ENCODE data around the gene CCT3.
"Not testable (repeated sequence)": the region's sequence is repeated elsewhere in the genome, so short reads cannot be mapped to it uniquely, and the experiment has no call there.

The CCT3 gene

DNA sequence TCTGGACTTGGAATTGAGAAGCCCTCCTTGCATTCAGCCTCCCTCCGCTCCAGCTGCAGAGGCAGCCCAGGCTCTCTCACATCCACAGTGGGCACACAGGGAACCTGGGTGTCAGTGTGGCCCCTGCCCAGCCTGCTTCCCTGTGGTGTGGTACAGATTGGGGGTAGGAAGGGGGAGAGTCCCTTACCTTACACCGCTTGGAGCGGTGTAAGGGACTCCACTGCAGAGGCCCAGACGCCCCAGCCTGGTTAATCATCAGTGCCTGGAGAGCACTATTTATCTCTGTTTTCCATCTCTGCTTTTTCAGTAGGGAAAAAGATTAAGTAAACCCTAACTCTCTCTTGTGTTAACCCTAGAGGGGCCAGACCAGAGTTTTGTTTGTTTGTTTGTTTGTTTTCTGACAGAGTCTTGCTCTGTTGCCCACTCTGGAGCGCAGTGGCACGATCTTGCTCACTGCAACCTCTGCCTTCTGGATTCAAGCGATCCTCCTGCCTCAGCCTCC, 30.1 kb upstream of the CCT3 start:
- DNase-seq: no peak

DNA sequence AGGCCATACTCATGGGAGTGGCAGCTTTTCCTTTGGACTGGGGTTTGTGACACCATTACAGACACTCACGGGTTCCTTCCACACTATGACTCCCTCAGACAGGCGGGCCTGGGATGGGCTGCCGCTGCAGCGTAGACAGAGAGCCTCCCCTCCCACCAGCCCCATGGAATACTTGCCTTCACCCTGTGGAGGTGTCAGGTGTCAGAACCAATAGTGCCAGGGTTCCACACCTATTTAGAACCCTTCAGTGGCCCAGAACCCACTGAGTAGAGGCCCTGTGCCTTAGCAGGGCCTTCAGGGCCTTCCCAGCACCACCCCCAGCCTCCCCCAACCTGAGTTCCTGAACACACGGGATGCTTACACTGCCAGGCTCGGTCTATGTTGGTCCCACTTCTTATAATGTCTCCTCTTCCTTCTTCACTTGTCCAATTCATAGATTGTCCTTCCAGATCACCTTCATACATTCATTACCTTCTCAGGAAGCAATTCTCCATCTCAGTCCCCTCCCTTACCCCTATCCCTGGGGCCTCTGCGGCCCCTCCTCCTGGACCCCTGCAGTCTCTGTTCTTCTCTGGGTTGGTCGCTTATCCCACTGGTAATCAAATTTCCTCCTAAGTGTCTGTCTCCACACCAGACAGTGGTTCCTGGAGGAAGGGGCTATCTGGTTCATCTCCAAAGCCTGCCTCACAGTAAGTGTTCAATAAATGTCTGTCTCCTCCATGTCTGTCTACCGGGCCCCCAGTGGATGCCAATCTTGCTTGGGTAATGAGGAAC, 29.5 kb upstream of the CCT3 start:
- no peak for DNase-seq

DNA sequence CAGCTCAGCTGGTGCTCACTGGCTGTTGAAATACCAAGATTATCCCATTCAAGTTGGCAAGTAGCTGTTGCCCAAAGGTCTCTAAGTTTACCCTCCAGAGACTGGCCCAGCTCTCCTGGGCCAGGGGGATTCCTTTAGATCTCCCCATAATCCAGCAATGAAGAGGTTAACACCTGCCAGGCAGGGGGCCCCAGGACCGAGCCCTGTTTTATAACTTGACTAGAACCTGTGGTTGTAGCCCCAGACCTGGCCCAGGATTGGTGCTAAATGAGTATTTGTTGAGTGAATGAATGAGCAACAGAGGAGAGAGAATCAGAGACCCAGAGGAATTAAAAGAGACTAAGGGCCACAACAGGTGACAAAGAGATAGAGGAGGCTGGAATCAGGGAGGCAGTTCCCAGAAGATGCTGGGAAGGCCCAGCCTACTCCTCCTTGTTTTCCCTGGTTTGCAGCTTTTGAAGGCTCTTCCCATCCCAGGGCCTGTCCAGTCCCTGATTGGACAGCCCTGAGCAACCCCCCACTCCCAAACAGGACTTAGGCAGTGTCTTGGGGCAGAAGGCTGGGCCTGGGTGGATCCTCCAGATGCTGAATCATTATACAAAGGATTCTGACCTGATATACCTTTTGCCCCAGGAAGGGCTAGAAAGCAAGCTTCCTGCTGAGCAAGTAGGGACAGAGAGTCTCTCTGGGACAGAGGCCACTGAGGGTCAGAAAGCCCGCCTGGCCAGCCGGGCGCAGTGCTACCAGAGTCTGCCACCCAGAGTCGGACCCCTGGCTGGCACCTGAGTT, 28.5 kb upstream of the CCT3 start:
- DNase-seq: no peak

DNA sequence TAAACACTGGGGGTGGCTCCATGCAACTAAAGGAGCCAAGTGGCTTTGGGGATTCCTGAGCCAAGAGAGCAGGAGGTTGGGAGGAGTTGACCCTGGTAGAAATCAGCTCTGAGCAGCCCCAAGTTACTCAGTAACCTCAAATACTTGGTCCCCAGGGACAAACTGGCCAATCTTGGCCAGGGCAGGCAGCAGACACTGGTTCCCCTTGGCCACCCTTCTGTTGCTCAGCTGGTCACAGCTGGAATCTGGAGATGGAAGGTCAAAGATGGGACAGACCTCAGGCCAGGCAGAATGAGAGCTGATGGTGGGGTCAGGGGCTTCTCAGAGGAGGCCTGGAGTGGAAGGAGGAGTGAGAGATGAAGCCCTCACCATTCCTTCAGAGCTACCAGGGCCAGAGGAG, 27.7 kb upstream of the CCT3 start:
- DNase-seq: no peak

DNA sequence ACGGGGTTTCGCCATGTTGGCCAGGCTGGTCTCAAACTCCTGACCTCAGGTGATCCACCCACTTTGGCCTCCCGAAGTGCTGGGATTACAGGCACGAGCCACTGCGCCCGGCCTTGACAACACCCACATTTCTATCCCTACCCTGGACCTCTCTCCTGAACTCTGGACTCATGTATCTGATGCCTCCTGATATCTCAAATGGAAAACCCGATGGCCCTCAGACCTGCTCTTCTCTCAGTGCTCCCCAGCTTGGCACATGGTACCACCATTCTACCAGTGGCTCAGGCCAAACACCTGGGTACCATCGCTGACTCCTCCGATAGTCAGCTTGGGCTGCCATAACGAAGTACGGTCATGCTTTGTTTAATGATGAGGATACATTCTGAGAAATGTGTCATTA, 22.4 kb upstream of the CCT3 start:
- DNase-seq: no peak

DNA sequence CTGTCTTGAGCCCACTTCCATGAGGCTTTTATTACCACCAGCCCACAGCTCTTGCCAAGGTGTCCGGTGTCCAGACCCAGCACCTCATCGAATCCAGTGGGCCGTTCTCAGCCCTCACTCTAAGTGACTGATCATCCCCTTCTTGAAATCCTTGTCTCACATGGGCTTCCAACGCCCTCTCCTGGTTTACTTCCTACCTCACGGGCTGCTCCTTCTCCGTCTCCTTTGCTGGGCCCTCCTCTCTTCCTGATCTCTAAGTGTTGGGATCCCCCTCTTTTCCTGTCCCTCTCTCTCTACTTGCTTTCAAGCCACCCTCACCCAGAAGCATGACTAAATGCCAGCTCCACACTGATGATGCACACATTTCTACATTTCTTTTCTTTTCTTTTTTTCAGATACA, 21.9 kb upstream of the CCT3 start:
- DNase-seq: no peak

DNA sequence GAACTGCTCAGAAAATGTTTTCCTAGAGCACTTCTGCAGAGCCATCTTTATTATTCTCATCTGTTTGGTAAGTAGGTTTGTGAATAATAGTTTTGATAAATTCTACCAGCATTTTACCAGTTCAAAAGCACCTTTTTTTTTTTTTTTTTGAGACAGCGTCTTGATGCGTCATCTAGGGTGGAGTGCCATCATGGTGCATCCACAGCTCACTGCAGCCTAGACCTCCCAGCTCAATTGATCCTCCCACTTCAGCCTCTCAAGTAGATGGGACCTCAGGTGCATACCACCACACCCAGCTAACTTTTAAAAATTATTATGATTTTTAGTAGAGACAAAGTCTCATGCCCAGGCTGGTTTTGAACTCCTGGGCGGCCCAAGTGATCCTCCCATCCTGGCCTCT, 21.2 kb upstream of the CCT3 start:
- no peak for DNase-seq

DNA sequence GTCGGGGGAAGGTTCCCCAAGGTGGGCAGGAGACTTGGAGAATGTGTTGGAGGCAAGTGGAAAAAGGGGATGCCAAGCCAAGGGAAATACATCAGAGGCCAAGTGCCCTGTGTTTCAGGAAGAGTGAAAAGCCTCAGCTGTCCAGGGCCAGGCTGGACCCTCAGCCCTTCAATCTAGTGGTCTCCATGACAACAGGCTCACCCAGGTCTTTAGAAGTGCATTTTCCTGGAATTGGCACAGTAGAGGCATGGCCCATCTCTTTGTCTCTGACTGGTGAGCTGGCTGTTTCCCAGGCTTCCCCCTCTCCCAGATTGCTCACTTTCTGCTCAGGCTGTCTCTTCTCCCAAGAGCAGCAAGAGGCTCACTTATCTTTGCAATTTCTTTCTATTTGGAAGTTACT, 20.5 kb upstream of the CCT3 start:
- DNase-seq: no peak

DNA sequence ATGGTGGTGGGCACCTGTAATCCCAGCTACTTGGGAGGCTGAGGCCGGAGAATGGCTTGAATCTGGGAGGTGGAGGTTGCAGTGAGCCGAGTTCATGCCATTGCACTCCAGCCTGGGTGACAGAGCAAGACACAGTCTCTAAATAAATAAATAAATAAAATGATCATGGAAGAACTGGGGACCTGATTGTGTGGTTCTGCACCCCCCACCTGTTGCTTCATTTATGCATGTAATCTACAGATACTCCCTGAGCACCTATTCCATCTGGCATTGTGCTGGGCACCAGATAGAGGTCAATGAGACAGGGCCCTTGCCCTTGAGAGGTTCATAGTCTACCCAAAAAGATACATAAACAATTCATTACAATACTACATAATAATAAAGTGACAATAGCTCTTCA, 19.9 kb upstream of the CCT3 start:
- no peak for DNase-seq

DNA sequence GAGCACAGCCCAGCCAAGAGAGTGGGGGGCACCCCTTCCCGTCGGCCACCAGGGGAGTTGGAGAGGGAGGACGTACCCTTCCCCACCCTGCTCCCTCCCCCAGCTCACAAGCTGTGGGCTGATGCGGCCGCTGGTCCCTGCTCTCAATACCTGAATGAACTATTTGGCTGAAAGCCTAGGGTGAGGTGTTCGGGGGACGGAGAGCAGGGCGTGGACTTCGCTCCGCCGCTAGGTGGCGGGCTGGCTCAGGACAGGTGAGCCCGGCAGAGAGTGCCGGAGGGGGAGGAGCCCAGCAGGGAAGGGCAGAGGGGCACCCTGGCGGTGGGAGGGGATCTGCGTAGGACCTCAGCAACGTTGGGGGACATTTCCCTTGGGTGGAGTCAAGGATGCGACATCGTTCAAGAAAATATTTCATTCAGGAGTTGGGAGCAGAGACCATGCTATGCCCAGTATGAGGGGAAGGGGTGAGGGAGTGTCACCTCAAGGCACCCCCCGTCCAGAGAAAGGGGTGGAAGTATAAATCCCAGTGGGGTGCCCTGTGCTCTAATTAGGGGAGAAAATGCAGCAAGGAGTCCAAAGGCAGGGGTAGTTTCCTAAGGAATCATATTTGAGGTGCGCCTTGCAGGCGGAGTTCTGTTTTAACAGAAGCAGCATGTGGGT, 18.9 kb upstream of the CCT3 start:
- peak; percentile 79 for DNase-seq

DNA sequence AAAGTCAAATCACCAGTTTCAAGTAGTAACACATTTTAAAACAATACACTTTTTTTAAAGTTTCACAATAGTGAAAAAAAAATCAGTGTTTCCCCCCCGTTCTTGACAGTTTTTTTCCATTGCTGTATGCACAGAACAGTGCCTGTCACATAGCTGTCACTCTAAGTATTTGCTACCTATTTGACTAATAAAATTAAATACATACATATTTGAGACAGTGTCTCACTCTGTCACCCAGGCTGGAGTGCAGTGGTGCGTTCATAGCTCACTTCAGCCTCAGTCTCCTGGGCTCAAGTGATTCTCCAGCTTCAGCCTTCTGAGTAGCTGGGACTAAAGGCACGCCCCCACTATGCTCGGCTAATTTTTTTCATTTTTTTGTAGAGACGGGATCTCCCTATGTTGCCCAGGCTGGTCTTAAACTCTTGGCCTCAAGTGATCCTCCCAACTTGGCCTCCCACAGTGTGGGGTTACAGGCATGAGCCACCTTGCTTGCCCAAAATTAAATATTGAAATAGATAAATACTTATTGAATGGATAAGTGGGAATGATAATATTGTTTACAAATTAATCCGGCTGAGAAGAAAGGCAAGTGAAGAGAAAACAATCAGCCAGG, 18.3 kb upstream of the CCT3 start:
- DNase-seq: no peak

DNA sequence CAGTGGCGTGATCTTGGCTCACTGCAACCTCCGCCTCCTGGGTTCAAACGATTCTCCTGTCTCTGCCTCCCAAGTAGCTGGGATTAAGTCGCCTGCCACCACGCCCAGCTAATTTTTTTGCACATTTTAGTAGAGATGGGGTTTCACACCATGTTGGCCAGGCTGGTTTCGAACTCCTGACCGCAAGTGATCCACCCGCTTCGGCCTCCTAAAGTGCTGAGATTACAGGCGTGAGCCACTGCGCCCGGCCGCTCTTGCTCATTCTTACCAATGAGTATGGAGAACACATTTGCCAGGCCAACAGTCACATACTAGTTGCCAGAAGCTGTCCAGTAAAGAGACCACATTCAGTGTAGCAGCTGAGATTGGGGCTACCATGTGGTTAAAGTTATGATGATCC, 14.4 kb upstream of the CCT3 start:
- not testable (repeated sequence) for DNase-seq

DNA sequence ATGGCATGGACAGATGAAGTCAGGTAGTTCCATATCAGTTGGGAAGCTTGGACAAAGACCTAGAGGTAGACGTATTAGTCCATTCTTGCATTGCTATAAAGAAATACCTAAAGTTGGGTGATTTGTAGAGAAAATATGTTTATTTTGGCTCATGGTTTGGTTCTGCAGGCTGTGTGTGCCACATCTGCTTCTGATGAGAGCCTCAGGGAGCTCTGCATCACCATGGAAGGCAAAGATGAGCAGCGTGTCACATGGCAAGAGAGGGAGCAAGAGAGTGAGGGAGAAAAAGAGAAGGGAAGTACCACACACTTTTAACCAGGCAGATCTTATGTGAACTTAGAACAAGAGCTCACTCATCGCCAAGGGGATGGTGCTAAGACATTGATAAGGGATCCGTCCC, 9.2 kb upstream of the CCT3 start:
- no peak for DNase-seq

DNA sequence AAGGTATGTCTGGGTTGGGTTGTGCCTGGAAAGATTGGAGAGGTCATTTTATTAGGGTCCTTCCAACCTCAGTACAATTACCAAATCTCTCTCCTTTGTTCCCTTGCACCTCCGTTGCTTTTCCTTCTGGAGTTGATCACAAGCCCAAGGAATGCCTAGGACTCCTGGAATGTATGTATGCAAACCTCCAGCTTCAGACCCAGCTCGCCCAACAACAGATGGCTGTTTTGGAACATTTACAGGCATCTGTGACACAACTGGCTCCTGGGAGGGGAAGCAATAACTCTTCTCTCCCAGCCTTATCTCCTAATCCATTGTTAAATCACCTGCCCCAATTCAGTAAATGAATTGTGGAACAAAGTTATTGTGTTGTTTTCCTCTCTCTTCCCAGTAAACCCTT, 8.5 kb upstream of the CCT3 start:
- no peak for DNase-seq

DNA sequence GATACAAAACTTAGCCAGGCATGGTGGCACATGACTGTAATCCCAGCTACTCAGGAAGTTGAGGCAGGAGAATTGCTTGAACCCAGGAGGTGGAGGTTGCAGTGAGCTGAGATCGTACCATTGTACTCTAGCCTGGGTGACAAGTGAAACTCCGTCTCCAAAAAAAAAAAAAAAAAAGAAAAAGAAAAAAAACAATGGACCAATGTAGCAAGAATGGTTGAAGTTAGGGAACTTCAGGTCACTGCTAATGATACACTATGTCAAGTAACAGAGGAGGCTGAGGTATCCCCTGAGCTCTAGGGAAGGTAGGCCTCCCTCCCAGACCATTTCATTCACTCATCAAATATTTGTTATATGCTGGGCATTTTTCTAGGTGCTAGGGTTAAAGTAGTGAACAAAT, 7.9 kb upstream of the CCT3 start:
- DNase-seq: not testable (repeated sequence)

DNA sequence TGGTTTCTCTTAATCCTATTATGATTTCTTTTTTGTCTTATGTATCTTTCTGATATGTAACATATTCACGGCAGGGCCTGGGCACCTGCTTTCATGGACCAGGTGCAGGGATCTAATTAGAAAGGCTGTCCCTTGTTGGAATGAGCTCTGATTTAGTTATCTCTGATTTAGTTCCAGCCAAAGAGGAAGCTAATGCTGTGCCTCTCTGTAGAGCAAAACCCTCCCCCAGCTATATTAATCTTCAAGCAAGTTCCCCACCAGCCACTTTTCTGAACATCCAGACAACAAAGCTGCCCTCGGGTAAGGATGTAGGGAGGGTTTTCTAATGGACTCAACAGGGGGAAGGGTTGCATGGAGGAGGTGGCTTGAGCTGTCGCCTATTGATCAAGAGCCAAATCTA, 6.3 kb upstream of the CCT3 start:
- DNase-seq: no peak

DNA sequence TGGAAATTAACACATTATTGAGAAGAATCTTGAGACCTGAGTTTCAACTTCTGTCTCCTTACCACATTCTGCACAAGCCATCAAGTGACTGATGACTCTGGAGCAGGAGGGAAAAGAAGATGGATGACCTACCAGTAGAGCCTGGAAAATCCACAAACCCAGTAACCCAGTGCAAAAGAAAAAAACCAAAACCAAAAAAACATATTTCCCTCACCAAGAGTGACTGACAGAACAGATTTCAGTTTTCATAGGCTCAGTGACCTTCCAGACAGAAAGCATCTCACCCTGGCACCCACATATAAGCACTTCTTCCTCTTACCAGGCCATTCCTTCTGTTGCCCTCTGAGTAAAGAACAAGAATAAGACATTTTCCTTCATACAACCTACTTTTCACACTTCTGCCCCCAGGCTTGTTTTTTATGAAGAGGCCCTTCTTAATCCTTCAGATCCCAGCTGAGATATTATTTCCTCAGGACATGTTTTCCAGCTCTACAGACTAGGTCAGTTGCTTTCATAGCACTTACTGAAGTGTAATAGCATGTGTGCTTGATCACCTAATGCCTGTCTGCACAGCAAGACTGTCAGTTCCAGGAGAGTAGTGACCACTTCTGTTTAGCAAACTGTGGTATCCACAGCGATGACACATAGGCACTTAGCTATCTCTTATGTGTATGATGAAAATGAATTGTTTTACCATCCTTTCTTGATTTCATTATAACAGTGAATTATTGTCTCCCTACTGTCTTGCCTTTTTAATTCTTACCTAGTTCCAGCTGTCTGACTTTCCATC, 4.3 kb upstream of the CCT3 start:
- DNase-seq: no peak

DNA sequence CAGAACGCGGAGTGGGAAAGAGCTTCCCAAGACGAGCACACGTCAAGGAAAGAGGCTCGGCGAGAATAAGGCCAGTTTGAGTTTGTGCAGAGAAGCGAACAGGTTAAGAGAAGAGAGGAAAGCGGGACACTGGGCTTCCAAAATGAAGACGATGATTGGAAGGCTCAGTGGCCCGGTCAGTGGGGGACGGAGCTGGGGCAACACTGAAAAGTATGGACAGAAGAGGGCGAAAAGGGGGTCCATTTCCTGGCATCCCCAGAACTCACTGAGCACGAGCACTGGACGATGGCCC, 258 bp downstream of the CCT3 start:
- DNase-seq: no peak

DNA sequence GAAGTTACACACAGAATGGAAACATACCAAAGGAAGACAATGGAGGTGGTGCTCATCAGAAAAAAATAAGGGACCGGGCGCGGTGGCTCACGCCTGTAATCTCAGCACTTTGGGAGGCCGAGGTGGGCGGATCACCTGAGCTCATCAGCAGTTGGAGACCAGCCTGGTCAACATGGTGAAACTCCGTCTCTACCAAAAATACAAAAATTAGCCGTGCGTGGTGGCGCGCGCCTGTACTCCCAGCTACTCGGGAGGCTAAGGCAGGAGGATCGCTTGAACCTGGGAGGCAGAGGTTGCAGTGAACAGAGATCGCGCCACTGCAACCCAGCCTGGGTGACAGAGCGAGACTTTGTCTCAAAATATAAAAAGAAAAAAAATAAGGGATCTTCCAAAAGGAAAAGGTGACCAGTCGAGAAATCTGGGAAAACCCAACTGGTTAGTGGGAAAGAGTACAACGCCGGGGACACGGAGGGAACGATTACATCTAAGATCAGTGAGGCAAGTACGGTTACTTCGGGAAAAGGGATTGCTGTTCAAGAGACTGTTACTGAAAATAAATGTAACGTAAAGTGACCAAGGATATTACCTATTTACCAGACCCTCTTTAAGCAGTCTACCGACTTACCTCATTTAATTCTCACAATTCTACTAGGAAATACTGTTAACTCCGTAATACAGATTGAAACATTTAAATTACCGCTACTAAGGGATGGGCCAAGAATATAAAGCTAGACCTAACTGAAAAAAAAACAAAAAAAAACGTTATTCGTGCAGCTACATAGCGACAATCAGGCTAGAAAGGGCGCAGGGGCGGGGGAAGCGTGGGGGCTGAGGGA, 822 bp downstream of the CCT3 start:
- no peak for DNase-seq

DNA sequence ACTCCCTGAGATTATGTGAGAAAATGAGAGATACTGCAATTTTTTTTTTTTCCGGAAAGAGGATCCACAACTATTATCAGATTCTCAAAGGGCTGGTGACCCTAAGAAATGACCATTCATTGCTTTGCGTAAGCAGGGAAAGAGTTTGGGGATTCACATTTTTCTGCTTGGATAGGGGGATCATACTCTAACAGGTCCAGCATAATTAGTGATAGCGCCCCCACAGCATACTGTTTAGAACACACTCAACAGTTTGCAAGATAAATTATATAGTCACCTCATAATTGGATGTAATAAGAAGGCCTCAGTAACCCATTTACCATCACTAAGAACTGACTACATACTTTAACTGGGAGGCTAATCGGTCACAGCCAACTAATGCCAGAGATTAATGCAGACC, 1.9 kb downstream of the CCT3 start:
- DNase-seq: no peak

DNA sequence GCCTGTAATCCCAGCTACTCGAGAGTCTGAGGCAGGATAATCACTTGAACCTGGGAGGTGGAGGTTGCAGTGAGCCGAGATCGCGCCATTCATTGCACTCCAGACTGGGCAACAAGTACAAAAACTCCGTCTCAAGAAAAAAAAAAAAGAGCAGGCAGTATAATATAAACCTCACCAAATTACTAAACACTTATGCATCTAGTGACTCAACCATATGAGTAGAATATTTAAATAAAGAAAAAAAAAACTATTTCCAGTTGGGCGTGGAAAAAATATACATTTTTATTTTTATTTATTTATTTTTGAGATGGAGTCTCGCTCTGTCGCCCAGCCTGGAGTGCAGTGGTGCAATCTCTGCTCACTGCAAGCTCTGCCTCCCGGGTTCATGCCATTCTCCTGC, 14.9 kb downstream of the CCT3 start:
- not testable (repeated sequence) for DNase-seq

DNA sequence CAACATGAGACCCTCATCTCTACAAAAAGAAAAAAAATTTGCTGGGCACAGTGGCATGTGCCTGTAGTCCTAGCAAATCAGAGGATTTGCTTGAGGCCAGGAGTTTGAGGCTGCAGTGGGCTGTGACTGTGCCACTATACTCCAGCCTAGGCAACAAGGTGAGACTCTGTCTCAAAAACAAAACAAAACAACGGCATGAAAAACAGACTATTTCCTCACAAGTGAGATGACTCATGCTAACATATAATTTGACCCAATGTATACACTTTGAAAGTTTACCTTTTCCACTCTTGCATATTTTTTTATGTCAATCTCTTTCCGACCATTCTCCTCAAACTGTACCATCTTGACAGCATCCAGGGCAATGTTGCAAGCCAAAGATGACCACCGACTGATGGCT, 17.5 kb downstream of the CCT3 start:
- no peak for DNase-seq
